HG02884 (cell line): ENCODE results near the gene TNIK.
"Not testable (repeated sequence)": the region's sequence is repeated elsewhere in the genome, so short reads cannot be mapped to it uniquely, and the experiment has no call there.

Experiments
- ATAC-seq: cut with Tn5 transposase; IDR thresholded peaks from one replicate; pipeline ENCODE4 v1.9.1; 2021; ENCODE audit warnings: mild to moderate bottlenecking, moderate library complexity; ENCODE audit not compliant: unreplicated experiment

The TNIK gene

DNA sequence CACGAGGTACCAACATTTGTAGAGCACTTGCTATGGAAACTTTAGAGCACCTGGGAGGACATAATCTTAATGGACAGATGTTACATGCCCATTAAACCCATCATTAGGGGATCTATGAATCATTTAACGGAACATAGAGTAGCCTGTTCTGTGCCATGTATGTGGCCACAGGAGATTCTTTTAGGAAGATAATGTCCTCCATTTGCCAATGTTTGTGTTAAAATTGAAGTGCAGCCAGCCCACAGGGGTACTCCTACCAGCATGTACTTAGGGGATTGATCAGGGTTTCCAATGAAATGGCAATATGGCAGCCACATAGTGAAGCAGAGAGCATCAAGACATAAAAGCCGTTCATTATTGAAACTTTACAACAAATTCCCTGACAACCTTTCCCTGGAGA lies 70.7 kb downstream of the TNIK start:
- ATAC-seq, result no peak

DNA sequence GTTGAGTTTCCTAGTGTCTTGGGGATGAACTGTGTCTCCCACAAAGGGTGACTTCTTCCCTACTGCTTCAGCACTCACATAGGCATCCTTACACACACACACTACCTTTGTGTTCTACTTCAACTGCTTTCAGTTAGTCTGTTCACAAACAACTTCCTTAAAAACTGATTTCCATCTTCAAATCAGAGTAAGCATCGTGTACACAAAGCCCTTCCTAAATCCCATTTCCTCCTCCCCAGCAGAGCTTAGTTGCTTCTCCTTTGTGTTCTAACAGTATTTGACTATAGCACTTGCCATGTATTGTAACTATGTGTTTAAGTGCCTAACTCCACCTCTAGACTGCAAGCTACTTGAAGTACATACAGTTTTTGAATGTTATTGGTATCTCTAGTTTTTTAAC lies 71.7 kb downstream of the TNIK start:
- no peak for ATAC-seq

DNA sequence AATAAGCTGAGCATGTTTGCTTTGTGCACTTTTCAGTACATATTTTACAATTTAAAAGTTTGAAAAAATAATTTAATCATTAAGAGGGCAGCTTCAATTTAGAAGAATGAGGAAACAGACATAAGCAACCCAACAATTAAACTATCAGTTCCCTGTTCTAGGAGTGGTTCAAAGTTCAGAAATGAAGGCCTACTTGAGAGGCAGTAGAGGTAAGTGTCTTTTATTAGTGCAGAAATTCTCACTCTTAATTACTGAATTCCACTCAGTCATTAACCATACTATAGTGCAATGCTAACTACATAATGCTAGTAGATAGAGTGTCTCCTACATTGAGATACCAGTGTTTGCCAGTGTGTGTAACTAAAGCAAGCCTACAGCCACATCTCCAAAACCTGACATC lies 73.1 kb downstream of the TNIK start:
- no peak for ATAC-seq

GRCh38 chr3:171385086-171385485 lies 75.1 kb downstream of the TNIK start:
- ATAC-seq, result no peak

DNA sequence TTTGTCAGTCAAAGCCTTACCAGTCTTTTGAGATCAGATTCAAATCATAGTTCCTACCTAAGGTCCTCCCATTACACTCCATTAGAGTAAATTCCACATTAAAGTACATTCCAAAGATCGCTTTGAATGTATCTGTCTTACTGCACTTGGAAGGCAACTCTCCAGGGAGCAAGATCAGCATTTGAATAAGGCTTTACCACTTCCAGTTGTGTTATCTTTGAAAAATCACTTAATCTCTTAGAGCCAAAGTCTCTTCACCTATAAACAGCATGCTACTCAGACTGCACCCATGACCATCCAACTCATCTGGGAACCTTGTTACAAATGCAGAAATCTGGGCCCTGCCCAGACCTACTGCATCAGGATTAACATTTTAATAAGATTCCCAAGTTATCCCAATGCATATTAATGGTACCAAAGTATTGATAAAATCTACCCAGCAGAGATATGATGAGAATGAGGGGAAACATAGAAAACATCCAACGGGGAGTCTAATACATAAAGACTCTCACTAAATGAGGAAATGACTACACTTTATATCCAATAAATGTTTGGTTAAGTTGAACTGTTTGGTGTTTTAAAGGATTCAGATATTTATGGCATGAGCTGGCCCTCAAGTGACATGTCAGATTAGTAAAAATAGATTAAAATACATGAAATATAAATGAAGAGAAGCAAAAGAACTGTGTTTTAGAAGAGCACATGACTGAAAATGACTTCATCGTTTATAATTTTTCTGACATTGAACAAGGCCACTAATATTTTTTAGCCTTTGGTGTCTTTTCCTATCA lies 75.9 kb downstream of the TNIK start:
- no peak for ATAC-seq

DNA sequence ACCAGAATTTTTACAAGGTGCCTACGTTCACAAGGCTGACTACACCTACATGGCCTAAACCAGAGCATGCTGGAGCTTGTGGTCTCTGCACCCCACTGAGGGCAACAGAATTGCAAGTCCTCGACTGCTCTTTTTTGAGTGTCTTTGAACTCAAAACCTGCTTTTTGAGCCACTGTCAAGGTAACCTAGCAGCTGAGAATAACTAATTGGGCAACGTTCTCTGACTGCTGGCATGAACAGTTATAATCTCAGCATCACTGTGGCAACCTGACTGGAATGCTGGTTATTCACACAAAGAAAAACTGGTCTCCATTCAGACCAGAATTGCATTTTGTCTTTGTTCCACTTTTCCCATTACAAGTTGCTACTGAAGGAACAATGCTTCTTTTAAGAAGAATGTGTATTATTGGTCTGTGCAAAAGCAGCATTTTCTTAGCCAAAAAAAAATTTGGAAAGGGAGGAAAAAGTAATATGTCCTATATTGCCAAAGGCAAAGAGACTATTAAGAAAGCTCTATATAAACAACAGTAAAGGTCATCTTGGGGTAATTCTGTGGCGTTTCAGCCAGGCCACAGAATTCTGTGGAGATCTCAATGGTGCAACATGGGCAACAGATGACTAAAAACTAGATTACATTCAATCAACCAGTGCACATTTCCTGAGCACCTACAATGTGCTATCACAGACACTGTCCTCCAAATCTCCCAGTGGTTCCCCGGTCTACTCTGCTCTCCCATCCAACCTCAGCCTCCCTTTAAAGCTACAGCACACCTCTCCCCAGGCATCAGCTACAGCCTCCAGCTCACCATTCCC lies 76.8 kb downstream of the TNIK start:
- peak; percentile 72 for ATAC-seq

DNA sequence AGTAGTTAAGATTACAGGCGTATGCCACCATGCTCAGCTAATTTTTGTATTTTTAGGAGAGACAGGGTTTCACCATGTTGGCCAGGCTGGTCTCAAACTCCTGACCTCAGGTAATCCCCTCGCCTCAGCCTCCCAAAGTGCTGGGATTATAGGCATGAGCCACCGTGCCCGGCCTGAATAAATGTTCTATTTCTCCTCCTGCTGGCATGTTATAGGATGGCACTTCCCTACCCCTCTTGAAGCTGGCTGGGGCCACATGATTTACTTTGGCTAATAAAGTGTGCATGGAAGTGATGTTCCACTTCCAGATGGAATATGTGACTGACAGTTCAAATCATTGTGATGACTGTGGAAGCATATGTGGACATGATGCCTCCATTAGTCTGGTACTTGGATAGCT lies 77.9 kb downstream of the TNIK start:
- ATAC-seq, result not testable (repeated sequence)

GRCh38 chr3:171380711-171381425 lies 79.3 kb downstream of the TNIK start:
- no peak for ATAC-seq

DNA sequence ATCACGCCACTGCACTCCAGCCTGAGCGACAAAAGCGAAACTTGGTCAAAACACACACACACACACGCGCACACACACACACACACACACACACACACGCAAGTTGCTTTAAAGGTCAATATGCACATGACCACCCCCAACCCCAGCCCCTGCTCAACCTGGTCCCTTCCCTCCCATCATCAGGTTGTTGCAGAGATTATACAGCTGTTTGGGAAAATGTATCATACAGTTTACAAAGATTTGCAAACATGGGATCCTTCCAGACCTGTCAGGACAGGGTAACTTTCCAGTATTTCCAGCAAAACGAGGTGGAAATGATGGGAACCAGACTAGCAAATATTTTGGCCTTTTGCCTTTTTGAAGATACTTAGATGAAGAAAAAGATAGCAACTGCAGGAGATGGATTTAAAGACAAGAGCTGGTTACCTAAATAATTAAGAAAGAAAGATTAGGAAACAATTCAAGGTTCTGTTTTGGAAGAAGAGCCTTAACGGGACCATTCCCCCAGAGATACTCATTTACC lies 80.2 kb downstream of the TNIK start:
- ATAC-seq, result no peak

- ATAC-seq, result no peak
Observed at GRCh38 chr3:171379281-171379680, 80.9 kb downstream of the TNIK start.

- no peak for ATAC-seq
Observed at GRCh38 chr3:171378586-171378985, 81.6 kb downstream of the TNIK start.

GRCh38 chr3:171377859-171378258 lies 82.3 kb downstream of the TNIK start:
- no peak for ATAC-seq

DNA sequence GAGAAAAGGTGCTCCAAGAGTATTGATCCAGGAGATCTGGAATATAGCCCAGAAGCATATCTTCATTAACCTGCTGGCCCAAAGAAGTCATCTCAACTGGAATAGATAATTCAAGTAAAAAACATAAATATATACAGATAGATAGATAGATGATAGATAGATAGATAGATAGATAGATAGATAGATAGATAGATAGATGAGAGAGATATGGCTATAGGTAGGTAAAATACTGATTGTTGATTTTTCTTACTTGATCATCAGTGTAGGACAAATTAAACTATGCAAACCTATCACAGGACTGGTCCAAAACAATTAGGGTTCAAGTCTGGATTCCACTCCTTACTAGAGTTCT lies 83.6 kb downstream of the TNIK start:
- no peak for ATAC-seq

GRCh38 chr3:171375666-171376595 lies 84.3 kb downstream of the TNIK start:
- no peak for ATAC-seq

DNA sequence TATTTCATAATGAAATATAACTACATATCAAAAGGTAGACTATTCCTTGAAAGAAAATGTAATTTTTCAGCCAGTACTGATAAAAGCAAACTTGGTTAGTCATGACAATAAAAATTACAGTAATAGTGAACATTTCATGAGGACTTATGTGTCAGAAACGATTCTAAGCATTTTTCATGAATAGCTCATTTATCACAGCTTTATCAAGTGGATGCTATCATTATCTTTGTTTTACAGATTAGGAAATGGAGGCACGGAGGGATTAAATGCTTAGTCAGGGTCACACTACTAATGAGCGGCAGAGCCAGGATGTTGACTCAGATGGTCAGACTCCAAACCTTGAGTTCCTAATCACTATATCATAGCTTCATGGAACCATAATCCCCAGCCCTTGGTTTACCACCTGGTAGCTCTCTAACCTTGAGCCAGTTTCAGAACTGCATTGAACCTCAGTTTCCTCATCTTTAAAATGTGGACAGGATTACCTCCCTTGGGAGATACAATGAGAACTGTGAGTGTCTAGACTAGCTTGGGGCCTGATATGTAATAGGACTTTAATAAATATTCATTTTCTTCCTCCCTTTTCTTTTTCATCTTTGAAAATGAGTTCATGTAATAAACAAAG lies 85.4 kb downstream of the TNIK start:
- ATAC-seq, result no peak

- no peak for ATAC-seq
Observed at GRCh38 chr3:171374260-171374659, 85.9 kb downstream of the TNIK start.

DNA sequence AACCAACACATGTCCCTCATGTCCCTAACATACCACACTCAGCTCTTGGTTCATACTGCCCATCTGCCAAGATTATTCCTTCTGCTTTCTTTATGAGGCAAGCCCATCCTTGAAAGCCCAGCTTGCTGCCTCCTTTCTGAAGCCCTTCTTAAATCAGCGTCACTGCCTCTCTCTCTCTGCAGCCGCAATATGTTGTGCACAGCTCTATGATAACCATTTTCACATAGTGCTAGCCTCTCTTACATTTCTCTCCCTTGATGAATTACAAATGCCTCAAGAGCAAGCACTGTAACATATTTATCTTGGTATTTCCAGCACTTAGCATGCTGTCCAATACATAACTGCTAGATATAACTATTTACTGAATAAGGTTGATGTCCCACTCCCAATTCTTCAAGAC lies 86.5 kb downstream of the TNIK start:
- ATAC-seq, result no peak

- no peak for ATAC-seq
Observed at GRCh38 chr3:171372694-171373093, 87.5 kb downstream of the TNIK start.

DNA sequence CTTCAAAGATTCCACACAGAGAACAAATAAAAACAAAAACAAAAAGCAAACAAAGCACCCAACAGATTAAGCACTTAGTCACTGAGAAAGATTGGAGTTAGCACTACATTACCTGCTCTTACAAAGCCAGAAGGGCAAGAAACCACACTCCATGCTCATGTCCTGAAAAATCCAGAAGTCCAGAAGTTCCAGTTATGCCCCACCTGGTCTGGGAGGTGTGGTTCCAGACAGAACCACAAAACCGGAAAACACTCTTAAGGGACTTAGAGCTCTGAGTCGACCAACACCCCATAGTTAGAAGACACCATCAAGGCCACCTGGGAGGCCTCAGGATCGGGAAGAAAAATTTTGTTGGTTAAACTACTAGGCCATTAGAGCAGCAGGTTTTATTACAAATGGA lies 88.9 kb downstream of the TNIK start:
- ATAC-seq, result no peak

GRCh38 chr3:171369156-171369555 lies 91.0 kb downstream of the TNIK start:
- ATAC-seq, result no peak
